DMS114 treated with DMSO at 0.1 percent for 48 hours (cell line): ENCODE data around the gene SIL1.
"Not testable (repeated sequence)": the region's sequence is repeated elsewhere in the genome, so short reads cannot be mapped to it uniquely, and the experiment has no call there.

Experiments used
- DNase-seq: peaks from one replicate; lab custom pipeline; 2025; ENCODE audit not compliant: unreplicated experiment; lab: John Stamatoyannopoulos, UW

The SIL1 gene

GRCh38 chr5:139076111-139076510 lies 122.1 kb downstream of the SIL1 start:
- DNase-seq = no peak

DNA sequence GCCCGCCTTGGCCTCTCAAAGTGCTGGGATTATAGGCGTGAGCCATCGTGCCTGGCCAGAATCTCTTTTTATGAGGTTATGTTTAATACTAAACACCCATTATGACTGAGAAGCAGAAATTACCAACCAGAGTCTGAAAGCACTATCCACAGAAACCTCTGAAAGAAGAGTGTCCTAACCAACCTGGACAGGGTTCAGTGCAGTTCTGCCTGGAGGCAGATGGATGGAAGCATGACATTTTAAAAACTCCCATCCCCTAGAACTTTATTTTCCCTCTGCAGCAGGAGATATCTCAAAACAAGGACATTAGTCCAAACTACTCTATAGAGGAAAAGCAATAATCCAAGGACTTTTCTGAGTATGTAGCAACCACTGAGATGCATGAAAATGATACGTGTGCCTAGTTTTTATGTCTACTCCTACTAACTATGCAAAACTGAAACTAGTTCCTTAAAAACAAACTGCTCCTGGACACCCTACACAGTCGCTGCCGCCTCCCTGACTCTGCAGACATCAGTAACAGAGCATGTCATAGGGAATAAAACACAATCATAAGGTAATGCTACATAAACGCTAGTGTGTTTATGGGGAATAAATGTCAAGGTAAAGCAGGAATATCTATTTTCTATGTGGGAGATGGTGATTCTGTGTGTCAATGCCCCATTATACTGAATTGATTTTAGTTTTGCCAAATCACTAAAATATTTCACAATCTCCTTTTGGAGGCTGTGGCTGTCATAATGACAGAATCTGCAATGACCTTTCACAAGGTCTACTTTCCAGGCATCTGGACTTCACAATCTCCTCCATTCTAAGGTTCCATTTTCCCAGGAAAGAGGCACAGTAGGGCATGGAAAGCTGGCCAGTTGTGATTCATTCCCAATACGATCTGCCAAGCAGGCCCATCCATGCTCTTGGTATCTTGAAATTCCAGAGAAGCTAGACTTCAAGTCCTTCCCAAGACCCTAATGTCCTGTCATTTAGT lies 122.8 kb downstream of the SIL1 start:
- DNase-seq = no peak

- DNase-seq = not testable (repeated sequence)
These were observed 124.2 kb downstream of the SIL1 start for GRCh38 chr5:139073956-139074355.

DNA sequence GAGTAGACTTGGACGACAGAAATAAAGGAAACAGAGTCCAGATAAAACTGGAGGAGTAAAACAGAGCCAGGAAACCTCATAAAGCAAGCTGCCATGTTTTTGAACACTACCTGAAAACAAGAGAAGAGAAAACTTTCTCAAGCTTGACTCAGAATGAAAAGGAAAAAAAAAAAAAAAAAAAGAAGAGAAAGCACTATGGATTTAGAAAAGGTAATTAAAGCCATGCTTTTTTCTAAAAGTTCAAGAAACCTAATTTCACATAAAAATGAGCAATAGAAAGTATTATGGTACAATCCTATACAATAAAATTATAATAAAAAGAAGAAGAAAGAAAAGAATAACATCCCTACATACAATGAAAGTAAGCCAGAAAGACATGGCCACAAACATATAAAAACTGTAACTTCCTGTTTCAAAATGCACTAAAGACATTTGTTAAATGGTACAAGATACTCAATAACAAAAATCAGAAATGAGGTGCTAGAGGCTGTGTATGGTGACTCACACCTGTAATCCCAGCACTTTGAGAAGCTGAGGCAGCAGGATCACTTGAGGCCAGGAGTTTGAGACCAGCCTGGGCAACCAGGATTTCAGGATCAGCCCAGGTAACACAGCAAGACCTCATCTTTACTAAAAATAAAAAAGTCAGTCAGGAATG lies 129.5 kb downstream of the SIL1 start:
- DNase-seq = no peak

- DNase-seq = no peak
These were observed 130.1 kb downstream of the SIL1 start for GRCh38 chr5:139068060-139068459.

DNA sequence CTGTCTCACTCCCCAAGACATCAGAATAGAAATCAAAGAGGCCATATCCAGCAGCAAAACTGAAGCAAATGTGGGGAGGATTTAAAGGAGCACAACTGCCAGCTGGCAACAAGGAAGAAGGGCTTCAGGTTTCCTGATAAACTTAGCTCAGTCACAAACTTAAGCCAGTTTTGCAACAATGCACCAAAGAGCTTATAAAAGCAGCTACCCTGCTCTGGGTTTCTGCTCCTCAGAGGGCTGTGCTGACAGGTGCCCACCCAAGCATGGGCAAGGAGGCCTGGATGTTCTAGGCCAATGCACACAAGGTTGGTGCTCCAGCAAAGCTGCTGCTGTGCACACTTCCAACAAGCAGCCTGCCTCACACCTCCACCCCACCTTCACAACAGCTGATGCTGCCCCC lies 132.9 kb downstream of the SIL1 start:
- DNase-seq = no peak

- no peak for DNase-seq
These were observed 133.6 kb downstream of the SIL1 start for GRCh38 chr5:139064613-139065012.

- DNase-seq = no peak
These were observed 134.5 kb downstream of the SIL1 start for GRCh38 chr5:139063664-139064054.

- no peak for DNase-seq
These were observed 135.1 kb downstream of the SIL1 start for GRCh38 chr5:139062910-139063663.

DNA sequence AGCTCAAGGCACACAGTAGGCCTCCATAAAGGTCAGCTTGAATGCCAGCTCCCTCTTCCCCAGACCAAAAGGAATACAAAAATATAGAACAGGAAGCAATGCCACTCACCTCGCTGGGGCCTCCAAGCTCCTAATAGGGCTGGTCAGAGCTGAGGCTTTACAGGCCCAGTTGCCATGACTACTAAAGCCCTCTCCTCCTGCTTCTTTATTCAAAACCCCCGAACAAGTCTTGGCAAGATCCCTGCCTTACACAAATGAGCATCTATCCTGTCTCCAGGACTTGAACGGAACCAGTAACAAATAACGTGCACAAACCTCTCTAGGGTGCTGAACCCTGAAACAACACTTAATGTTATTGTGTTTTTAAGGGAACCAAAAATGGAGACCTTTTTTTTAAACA lies 136.3 kb downstream of the SIL1 start:
- DNase-seq = no peak

- DNase-seq = no peak
These were observed 136.9 kb downstream of the SIL1 start for GRCh38 chr5:139061274-139061673.

DNA sequence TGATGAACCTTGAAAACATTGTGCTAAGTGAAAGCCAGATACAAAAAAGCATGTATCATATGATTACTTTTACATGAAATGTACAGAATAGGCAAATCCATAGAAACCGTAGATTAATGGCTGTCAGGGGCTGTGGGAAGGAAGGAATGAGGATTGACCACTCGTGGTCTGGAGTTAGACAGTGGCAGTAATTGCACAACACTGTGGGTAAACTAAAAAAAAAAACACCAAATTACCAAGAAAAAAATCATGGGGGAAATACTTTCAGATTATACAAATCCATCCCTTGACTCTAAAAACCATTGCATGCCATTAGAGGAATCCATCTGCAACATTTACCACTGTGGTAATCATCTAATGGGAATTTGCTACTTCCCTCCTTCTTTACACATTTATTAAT lies 140.0 kb downstream of the SIL1 start:
- DNase-seq = no peak

DNA sequence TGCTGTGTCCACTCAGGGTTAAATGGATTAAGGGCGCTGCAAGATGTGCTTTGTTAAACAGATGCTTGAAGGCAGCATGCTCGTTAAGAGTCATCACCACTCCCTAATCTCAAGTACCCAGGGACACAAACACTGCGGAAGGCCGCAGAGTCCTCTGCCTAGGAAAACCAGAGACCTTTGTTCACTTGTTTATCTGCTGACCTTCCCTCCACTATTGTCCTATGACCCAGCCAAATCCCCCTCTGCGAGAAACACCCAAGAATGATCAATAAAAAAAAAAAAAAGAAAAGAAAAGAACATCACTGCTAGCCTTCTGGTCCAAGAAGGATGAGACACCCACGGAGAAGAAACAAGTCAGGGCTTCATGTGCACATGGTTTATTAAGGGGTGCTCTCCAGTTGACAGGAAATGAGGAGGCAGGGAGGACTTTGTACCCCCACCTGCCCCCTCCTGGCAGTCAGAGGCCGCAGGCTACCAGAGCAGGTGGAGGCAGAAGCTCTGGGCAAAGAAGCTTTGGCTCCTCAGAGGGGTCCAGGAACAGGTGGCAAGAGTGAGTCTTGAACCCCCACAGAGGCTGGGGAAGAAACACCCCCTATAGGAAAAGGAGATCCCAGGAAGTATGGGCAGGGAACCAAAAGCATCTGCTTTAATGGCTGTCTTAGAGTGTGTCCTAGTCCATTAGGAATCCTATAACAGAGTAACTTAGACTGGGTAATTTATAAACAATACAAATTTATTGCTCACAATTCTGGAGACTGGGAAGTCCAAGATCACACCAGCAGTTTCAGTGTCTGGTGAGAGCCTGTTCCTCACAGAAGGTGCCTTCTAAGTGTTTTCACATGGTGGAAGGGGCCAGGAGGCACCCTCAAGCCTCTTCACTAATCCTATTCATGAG lies 140.9 kb downstream of the SIL1 start:
- DNase-seq = not testable (repeated sequence)

DNA sequence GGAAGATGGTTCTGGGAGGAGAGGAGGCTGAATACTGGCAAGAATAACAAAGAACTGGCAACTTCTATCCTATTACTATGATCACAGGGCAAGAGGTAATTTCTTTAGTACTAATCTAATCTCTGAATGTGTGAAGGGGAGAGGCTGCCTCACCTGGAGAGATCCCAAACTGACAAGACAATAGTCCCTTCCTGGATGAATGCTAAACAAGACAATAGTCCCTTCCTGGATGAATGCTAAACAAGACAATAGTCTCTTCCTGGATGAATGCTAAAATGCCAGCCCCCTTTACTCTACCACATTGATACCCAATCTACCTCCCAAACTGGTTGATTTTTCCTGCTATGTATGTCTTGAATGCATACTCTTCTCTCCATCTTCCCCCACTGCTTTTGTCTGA lies 145.2 kb downstream of the SIL1 start:
- DNase-seq = no peak

DNA sequence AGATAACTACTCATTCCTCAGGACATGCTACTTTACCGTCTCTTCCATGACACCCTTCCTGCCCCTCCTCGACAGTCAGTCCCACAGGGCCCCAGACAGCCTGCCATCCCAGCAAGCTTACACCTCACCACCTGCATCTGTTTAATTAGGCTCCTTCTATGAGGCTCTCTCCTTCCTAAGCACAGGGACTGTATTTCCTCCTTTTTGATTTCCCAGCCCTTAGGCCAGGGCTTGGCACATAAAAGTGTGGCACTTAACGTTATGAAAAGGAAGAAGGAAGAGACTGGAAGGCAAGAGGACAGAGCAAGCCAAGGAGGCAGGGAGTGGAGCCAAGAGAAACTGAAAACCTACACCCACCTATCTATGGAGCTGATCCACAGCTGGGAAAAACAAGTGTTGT lies 146.8 kb downstream of the SIL1 start:
- DNase-seq = no peak

DNA sequence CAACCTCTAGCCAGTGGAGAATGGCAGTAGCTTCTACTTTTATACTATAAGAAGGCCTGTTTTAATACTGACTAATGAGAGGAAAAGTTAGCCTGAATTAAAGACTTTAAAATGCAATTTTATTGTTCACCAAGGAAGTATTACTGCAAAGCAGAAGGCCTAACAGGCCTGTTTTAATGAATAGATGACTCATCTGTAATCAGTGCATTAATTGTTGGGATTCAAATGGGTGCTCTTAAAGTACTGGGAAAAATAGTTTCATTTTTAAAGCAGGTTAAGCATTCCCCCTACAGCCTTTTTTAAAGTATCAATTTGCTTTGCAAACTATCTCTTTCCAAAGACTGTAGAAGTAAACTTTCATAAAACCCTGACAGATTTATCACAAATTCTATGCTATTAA lies 147.7 kb downstream of the SIL1 start:
- no peak for DNase-seq

- DNase-seq = no peak
These were observed 148.4 kb downstream of the SIL1 start for GRCh38 chr5:139049780-139050179.

GRCh38 chr5:139046551-139046950 lies 151.6 kb downstream of the SIL1 start:
- DNase-seq = no peak

GRCh38 chr5:139043157-139043905 lies 154.8 kb downstream of the SIL1 start:
- no peak for DNase-seq

DNA sequence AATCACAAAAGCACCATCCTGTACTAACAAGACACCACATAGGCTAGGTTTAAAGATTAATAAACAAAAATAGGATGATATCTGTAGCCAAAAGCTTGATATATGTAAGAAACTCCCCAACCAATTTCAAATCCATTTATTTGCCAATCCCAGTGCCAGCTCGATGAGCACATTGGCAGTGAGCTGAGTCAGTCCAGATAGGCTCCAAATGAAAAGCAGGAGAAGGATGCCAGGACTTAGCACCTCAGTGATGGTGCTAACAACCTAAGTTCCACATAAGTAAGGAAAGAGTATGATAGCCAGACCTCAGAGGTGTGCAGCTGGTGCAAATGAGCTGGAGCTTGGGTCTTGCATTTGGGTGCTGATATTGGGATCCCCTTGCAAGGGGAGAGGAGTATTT lies 158.1 kb downstream of the SIL1 start:
- DNase-seq = no peak
